ENCODE data around the gene MAN1A2.

The MAN1A2 gene

GRCh38 chr1:117368116-117369108 lies 1.2 kb downstream of the MAN1A2 start:
- Histone ChIP-seq H3K36me3 (replicated peaks; ENCODE audit: insufficient read depth, low read length) (no peaks in the 10 kb centered on the region), H3K27me3 (replicated peaks; ENCODE audit: insufficient read depth, low read length) (no peaks in the 10 kb centered on the region), H3K27ac (ENCODE audit: low read length) (peak overlapping the region; percentile 69; the same call in 1 of the 2 replicates), H3K9me3 (replicated peaks; ENCODE audit: insufficient read depth, low read length) (no peaks in the 10 kb centered on the region), H3K79me2 (ENCODE audit: low read length) (peaks cover 70% of the 10 kb centered on the region), H3K9ac (ENCODE audit: low read length) (peak overlapping the region; percentile 69; the same call in 1 of the 2 replicates), H3K9me2 (replicated peaks; ENCODE audit: insufficient read depth, low read length) (no peaks in the 10 kb centered on the region), H2AFZ (ENCODE audit: low read length) (no peak overlapping the region), H3K4me2 (ENCODE audit: low read depth, low read length) (peak overlapping the region; percentile 77), H3K4me1 (ENCODE audit: low read length) (0 out of 2 replicates have a peak, but pooled peaks cover 3% of the 10 kb centered on the region), H3K4me3 (ENCODE audit: low read length) (peak overlapping the region; percentile 87), H3F3A (ENCODE audit: insufficient read depth, low read length) (0 out of 2 replicates have a peak, but pooled peaks cover 8% of the 10 kb centered on the region), H4K20me1 (ENCODE audit: insufficient read depth, low read length) (no peaks in the 10 kb centered on the region)
- peak; percentile 58 for DNase-seq
- TF ChIP-seq CTCF (IDR thresholded peaks at IDR 0.05; ENCODE audit: low read length) (no peak), EZH2phosphoT487 (IDR thresholded peaks at IDR 0.05; ENCODE audit: low read length) (no peak), EZH2 (optimal IDR thresholded peaks at IDR 0.05; ENCODE audit: low read depth, low read length) (no peak)

- H3K36me3 ChIP-seq (replicated peaks; ENCODE audit: insufficient read depth, low read length): no peaks in the 10 kb centered on the region
- 0 out of 2 replicates have a peak, but pooled peaks cover 3% of the 10 kb centered on the region for H3K4me1 ChIP-seq (ENCODE audit: low read length)
- H3K9me3 ChIP-seq (replicated peaks; ENCODE audit: insufficient read depth, low read length): no peaks in the 10 kb centered on the region
- no peak overlapping the region for H2AFZ ChIP-seq (ENCODE audit: low read length)
- H3K27me3 ChIP-seq (replicated peaks; ENCODE audit: insufficient read depth, low read length): no peaks in the 10 kb centered on the region
- TF ChIP-seq CTCF (IDR thresholded peaks at IDR 0.05; ENCODE audit: low read length): no peak
- no peak for TF ChIP-seq EZH2phosphoT487 (IDR thresholded peaks at IDR 0.05; ENCODE audit: low read length)
- no peak for TF ChIP-seq EZH2 (optimal IDR thresholded peaks at IDR 0.05; ENCODE audit: low read depth, low read length)
- H3K4me2 ChIP-seq (ENCODE audit: low read depth, low read length): peak overlapping the region; percentile 77
- no peak for DNase-seq
- peaks cover 86% of the 10 kb centered on the region for H3K79me2 ChIP-seq (ENCODE audit: low read length)
- no peaks in the 10 kb centered on the region for H3K9me2 ChIP-seq (replicated peaks; ENCODE audit: insufficient read depth, low read length)
- peak overlapping the region; percentile 69; the same call in 1 of the 2 replicates for H3K9ac ChIP-seq (ENCODE audit: low read length)
- no peaks in the 10 kb centered on the region for H4K20me1 ChIP-seq (ENCODE audit: insufficient read depth, low read length)
- H3K4me3 ChIP-seq (ENCODE audit: low read length): peak overlapping the region; percentile 87
- 0 out of 2 replicates have a peak, but pooled peaks cover 8% of the 10 kb centered on the region for H3F3A ChIP-seq (ENCODE audit: insufficient read depth, low read length)
- no peak overlapping the region for H3K27ac ChIP-seq (ENCODE audit: low read length)
Measured at GRCh38 chr1:117370071-117370470, 2.8 kb downstream of the MAN1A2 start.

- no peaks in the 10 kb centered on the region for H4K20me1 ChIP-seq (ENCODE audit: insufficient read depth, low read length)
- H3F3A ChIP-seq (ENCODE audit: insufficient read depth, low read length): 0 out of 2 replicates have a peak, but pooled peaks cover 8% of the 10 kb centered on the region
- 0 out of 2 replicates have a peak, but pooled peaks cover 2% of the 10 kb centered on the region for H3K4me1 ChIP-seq (ENCODE audit: low read length)
- no peak overlapping the region for H3K27ac ChIP-seq (ENCODE audit: low read length)
- H3K36me3 ChIP-seq (replicated peaks; ENCODE audit: insufficient read depth, low read length): no peaks in the 10 kb centered on the region
- H3K4me3 ChIP-seq (ENCODE audit: low read length): peak overlapping the region; percentile 87
- TF ChIP-seq EZH2 (optimal IDR thresholded peaks at IDR 0.05; ENCODE audit: low read depth, low read length): no peak
- TF ChIP-seq EZH2phosphoT487 (IDR thresholded peaks at IDR 0.05; ENCODE audit: low read length): no peak
- no peak for TF ChIP-seq CTCF (IDR thresholded peaks at IDR 0.05; ENCODE audit: low read length)
- H3K9me3 ChIP-seq (replicated peaks; ENCODE audit: insufficient read depth, low read length): no peaks in the 10 kb centered on the region
- H3K9me2 ChIP-seq (replicated peaks; ENCODE audit: insufficient read depth, low read length): no peaks in the 10 kb centered on the region
- no peak overlapping the region for H3K9ac ChIP-seq (ENCODE audit: low read length)
- H2AFZ ChIP-seq (ENCODE audit: low read length): no peak overlapping the region
- peaks cover 90% of the 10 kb centered on the region for H3K79me2 ChIP-seq (ENCODE audit: low read length)
- DNase-seq: no peak
- H3K27me3 ChIP-seq (replicated peaks; ENCODE audit: insufficient read depth, low read length): no peaks in the 10 kb centered on the region
- H3K4me2 ChIP-seq (ENCODE audit: low read depth, low read length): peak overlapping the region; percentile 77
Measured at GRCh38 chr1:117370509-117370908, 3.3 kb downstream of the MAN1A2 start.

Measured in MM.1S (cell line).